Smooth muscle cell (in vitro differentiated cells): Measurements from ENCODE around the gene TMCC3. TPM values are rescaled to one million over a fixed set of nuclear protein-coding genes. Genes with fewer than 3 reads are reported as not detected.
A peak's percentile ranks its signal among the peaks of the same experiment; 100 is the strongest.

Experiments used
- DNase-seq: peaks from one replicate; lab custom pipeline; 2025; ENCODE audit not compliant: unreplicated experiment; lab: John Stamatoyannopoulos, UW
- H2AFZ ChIP-seq: fragments of 200-600 bp; sonication (generic); 2 replicates; pipeline ENCODE4 v1.6.0; 2016; ENCODE audit warnings: antibody characterized with exemption, low read depth, mild to moderate bottlenecking
- H3F3A ChIP-seq: fragments of 200-600 bp; sonication (generic); 2 replicates; pipeline ENCODE4 v1.6.0; 2017; ENCODE audit warnings: antibody characterized with exemption, low read depth
- H3K27ac ChIP-seq: fragments of 200-600 bp; sonication (generic); 2 replicates; pipeline ENCODE4 v1.5.1; 2016; ENCODE audit warnings: low read depth, mild to moderate bottlenecking
- H3K27me3 ChIP-seq: fragments of 200-600 bp; sonication (generic); 2 replicates; pipeline ENCODE4 v1.6.1; 2016; ENCODE audit warnings: low read depth, mild to moderate bottlenecking
- H3K36me3 ChIP-seq: fragments of 200-600 bp; sonication (generic); 2 replicates; pipeline ENCODE4 v1.5.1; 2016; ENCODE audit warnings: low read depth
- H3K4me1 ChIP-seq: fragments of 200-600 bp; sonication (generic); 2 replicates; pipeline ENCODE4 v1.5.1; 2016; ENCODE audit warnings: low read depth
- H3K4me2 ChIP-seq: fragments of 200-600 bp; sonication (generic); 2 replicates; pipeline ENCODE4 v1.6.0; 2016; ENCODE audit warnings: mild to moderate bottlenecking
- H3K4me3 ChIP-seq: fragments of 200-600 bp; sonication (generic); 2 replicates; pipeline ENCODE4 v1.5.1; 2016; ENCODE audit warnings: mild to moderate bottlenecking
- H3K79me2 ChIP-seq: fragments of 200-600 bp; sonication (generic); 2 replicates; pipeline ENCODE4 v1.6.0; 2016; ENCODE audit warnings: low read depth, mild to moderate bottlenecking
- H3K9ac ChIP-seq: fragments of 200-600 bp; sonication (generic); 2 replicates; pipeline ENCODE4 v1.6.0; 2016; ENCODE audit warnings: low read depth
- H3K9me3 ChIP-seq: fragments of 200-600 bp; sonication (generic); replicated peaks from 2 replicates; pipeline ENCODE4 v1.5.1; 2016; ENCODE audit warnings: low read depth
- H4K20me1 ChIP-seq: fragments of 200-600 bp; sonication (generic); 2 replicates; pipeline ENCODE4 v1.6.0; 2016; ENCODE audit warnings: low read depth
- CTCF ChIP-seq: fragments of 200-600 bp; sonication (generic); IDR thresholded peaks from 2 replicates; pipeline ENCODE4 v1.5.1; 2017; ENCODE audit warnings: borderline replicate concordance, mild to moderate bottlenecking, antibody characterized with exemption; ENCODE audit not compliant: insufficient read depth, poor library complexity, severe bottlenecking
- WGBS: methylation state at CpG from one replicate; pipeline ENCODE4 v1.1.7; 2016; ENCODE audit warnings: low lambda C conversion rate; 5-methylcytosine and 5-hydroxymethylcytosine counted together
- polyA plus RNA-seq: library from polyadenylated mRNA; unstranded; fragments of >200 nt; fragmentation: Nextera tagmentation; extraction: Ambion mirVana; gene quantifications from 2 replicates; pipeline ENCODE4 v1.2.1, GENCODE V29; 2016
- total RNA-seq: library from RNA; depleted of rRNA; stranded (reverse); fragments of >200 nt; gene quantifications from 2 replicates; pipeline ENCODE4 v1.2.3, GENCODE V29; 2014

The TMCC3 gene
- total RNA-seq: 10.3 and 11.2 TPM in 2 replicates
- 4.4 and 7.0 TPM in 2 replicates for polyA plus RNA-seq

GRCh38 chr12:94650143-94651056, at the start of gene TMCC3:
TMCC3 (minus strand) TSS chr12:94650557; CDS start chr12:94650430, 127 bp downstream.
- no peak for TF ChIP-seq CTCF

GRCh38 chr12:94699801-94700200, 49.4 kb upstream of the TMCC3 start:
- peaks cover 1% of the 10 kb centered on the region for H3F3A ChIP-seq
- no peak for DNase-seq
- H3K79me2 ChIP-seq: no peaks in the 10 kb centered on the region
- no peak overlapping the region for H3K4me2 ChIP-seq
- WGBS: 89% methylated on average over 1 of the region's 1 CpG
- no peak overlapping the region for H3K9ac ChIP-seq
- H4K20me1 ChIP-seq: no peaks in the 10 kb centered on the region
- TF ChIP-seq CTCF: no peak
- no peak overlapping the region for H3K4me3 ChIP-seq
- H2AFZ ChIP-seq: no peak overlapping the region
- H3K36me3 ChIP-seq: no peaks in the 10 kb centered on the region
- no peak overlapping the region for H3K27ac ChIP-seq
- H3K27me3 ChIP-seq: no peaks in the 10 kb centered on the region
- H3K9me3 ChIP-seq: no peaks in the 10 kb centered on the region
- H3K4me1 ChIP-seq: peaks cover 2% of the 10 kb centered on the region

More at GRCh38 chr12:94650143-94651056, at the start of gene TMCC3:
- H3K36me3 ChIP-seq: no peaks in the 10 kb centered on the region
- H3K4me1 ChIP-seq: peaks cover 4% of the 10 kb centered on the region
- peaks cover 10% of the 10 kb centered on the region for H4K20me1 ChIP-seq
- H3K79me2 ChIP-seq: peaks cover 31% of the 10 kb centered on the region
- peak within 1 kb of the TSS; percentile 84 for H2AFZ ChIP-seq
- H3K27me3 ChIP-seq: no peaks in the 10 kb centered on the region
- WGBS: 9% methylated on average over 19 of the region's 82 CpGs
- H3K9ac ChIP-seq: peak within 1 kb of the TSS; percentile 61
- H3K27ac ChIP-seq: peak within 1 kb of the TSS; percentile 20
- H3F3A ChIP-seq: peaks cover 9% of the 10 kb centered on the region
- H3K4me2 ChIP-seq: peak within 1 kb of the TSS; percentile 91
- DNase-seq: peak; percentile 17
- H3K4me3 ChIP-seq: peak within 1 kb of the TSS; percentile 82
- no peaks in the 10 kb centered on the region for H3K9me3 ChIP-seq

- Histone ChIP-seq H3K27me3 (no peaks in the 10 kb centered on the region), H3K4me1 (no peaks in the 10 kb centered on the region)
- no peak for DNase-seq
Observed at GRCh38 chr12:94698578-94698977, 48.2 kb upstream of the TMCC3 start.

More at GRCh38 chr12:94698578-94698977, 48.2 kb upstream of the TMCC3 start:
- no peak overlapping the region for H3K9ac ChIP-seq
- H3K4me2 ChIP-seq: no peak overlapping the region
- no peak overlapping the region for H3K4me3 ChIP-seq
- no peak overlapping the region for H3K27ac ChIP-seq
- H3K9me3 ChIP-seq: no peaks in the 10 kb centered on the region
- no peaks in the 10 kb centered on the region for H4K20me1 ChIP-seq
- H3K36me3 ChIP-seq: no peaks in the 10 kb centered on the region
- no peaks in the 10 kb centered on the region for H3K79me2 ChIP-seq
- WGBS: 96% methylated on average over 3 of the region's 3 CpGs
- no peak for TF ChIP-seq CTCF
- H2AFZ ChIP-seq: no peak overlapping the region
- no peaks in the 10 kb centered on the region for H3F3A ChIP-seq
